Measurements from ENCODE around the gene TNFRSF8. TPM values are rescaled to one million over a fixed set of nuclear protein-coding genes. Genes with fewer than 3 reads are reported as not detected.
A peak's percentile ranks its signal among the peaks of the same experiment; 100 is the strongest.

Gene TNFRSF8
- total RNA-seq, 6 experiments from 2014 or later = 0.07 TPM; not detected in 5

- DNase-seq = no peak
- peaks cover 19% of the 10 kb centered on the region for H3K4me1 Mint-ChIP-seq (ENCODE audit: low read depth)
- TF ChIP-seq, protein P1, sequence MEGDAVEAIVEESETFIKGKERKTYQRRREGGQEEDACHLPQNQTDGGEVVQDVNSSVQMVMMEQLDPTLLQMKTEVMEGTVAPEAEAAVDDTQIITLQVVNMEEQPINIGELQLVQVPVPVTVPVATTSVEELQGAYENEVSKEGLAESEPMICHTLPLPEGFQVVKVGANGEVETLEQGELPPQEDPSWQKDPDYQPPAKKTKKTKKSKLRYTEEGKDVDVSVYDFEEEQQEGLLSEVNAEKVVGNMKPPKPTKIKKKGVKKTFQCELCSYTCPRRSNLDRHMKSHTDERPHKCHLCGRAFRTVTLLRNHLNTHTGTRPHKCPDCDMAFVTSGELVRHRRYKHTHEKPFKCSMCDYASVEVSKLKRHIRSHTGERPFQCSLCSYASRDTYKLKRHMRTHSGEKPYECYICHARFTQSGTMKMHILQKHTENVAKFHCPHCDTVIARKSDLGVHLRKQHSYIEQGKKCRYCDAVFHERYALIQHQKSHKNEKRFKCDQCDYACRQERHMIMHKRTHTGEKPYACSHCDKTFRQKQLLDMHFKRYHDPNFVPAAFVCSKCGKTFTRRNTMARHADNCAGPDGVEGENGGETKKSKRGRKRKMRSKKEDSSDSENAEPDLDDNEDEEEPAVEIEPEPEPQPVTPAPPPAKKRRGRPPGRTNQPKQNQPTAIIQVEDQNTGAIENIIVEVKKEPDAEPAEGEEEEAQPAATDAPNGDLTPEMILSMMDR (IDR thresholded peaks at IDR 0.05) = no peak
- no peak overlapping the region for H3K27ac Mint-ChIP-seq
- peaks cover 24% of the 10 kb centered on the region for H3K27me3 Mint-ChIP-seq (ENCODE audit: insufficient read depth)
- no peaks in the 10 kb centered on the region for H3K9me3 Mint-ChIP-seq
- no peaks in the 10 kb centered on the region for H3K36me3 Mint-ChIP-seq (ENCODE audit: low read depth)
- no peak overlapping the region for H3K4me3 Mint-ChIP-seq
Observed at GRCh38 chr1:12128120-12128519, 65.0 kb downstream of the TNFRSF8 start.

DNA sequence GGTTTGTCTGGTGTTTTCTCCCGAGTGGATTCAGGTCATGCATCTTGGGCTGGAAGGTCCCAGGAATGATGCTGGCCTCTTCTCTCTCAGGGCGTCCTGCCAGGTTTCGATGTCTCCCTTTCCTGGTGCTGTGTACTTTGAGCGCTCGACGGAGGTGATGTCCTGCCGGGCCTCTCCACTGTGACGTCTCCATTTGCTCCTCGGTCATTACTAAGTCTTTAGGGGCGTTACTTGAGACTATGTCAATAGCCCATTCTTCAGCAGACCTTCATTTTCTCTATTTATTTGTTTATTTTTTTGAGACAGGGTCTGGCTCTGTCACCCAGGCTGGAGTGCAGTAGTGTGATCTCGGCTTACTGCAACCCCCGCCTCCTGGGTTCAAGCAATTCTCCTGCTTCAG is 66.5 kb downstream of the TNFRSF8 start:
- H3K27me3 Mint-ChIP-seq (ENCODE audit: insufficient read depth) = peaks cover 21% of the 10 kb centered on the region
- H3K4me3 Mint-ChIP-seq = no peak overlapping the region
- peaks cover 22% of the 10 kb centered on the region for H3K4me1 Mint-ChIP-seq (ENCODE audit: low read depth)
- no peak for DNase-seq
- TF ChIP-seq, protein P1 (IDR thresholded peaks at IDR 0.05) = no peak
- H3K27ac Mint-ChIP-seq = no peak overlapping the region
- H3K9me3 Mint-ChIP-seq = no peaks in the 10 kb centered on the region
- no peaks in the 10 kb centered on the region for H3K36me3 Mint-ChIP-seq (ENCODE audit: low read depth)

DNA sequence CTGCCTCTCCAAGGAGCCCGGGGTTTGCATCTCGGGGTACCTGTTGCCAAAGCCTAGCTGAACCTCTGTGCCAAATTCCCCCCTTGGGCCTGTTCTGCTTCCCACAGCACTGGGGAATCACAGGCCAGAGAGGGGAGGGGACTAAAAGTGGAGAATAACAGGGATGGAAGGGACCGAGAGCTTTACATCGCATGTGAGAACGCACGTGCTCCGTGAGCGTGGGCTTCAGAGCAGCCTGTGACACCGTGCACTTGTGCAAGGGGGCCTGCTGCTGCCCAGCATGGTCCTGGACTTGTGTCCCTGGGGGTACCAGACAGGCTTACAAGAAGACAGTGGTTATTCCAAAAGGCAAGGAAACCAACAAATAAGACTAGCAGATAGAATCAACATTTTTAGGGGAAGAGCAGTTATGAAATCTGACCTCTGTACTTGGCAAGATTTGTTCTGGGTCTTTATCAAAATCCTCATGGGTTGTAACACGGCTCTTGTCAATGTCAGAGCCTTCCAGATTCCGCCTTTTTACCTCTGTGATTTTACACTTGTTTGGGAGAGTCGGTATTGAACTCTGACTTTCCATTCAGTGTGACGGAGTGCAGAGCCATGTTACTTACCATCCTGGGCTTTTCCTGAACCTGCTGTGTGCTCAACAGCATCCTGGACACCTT is 67.5 kb downstream of the TNFRSF8 start:
- no peak overlapping the region for H3K4me3 Mint-ChIP-seq
- no peak overlapping the region for H3K27ac Mint-ChIP-seq
- no peaks in the 10 kb centered on the region for H3K36me3 Mint-ChIP-seq (ENCODE audit: low read depth)
- TF ChIP-seq, protein P1 (IDR thresholded peaks at IDR 0.05) = no peak
- no peaks in the 10 kb centered on the region for H3K9me3 Mint-ChIP-seq
- H3K27me3 Mint-ChIP-seq (ENCODE audit: insufficient read depth) = peaks cover 19% of the 10 kb centered on the region
- DNase-seq = no peak
- peaks cover 18% of the 10 kb centered on the region for H3K4me1 Mint-ChIP-seq (ENCODE audit: low read depth)

GRCh38 chr1:12132078-12132477 is 69.0 kb downstream of the TNFRSF8 start:
- peak; percentile 86 for DNase-seq
- Mint-ChIP-seq H3K27me3 (ENCODE audit: insufficient read depth) (peaks cover 14% of the 10 kb centered on the region), H3K4me3 (peak overlapping the region; percentile 41; the same call in 1 of the 2 replicates), H3K27ac (peak overlapping the region; percentile 85), H3K36me3 (ENCODE audit: low read depth) (no peaks in the 10 kb centered on the region), H3K4me1 (ENCODE audit: low read depth) (peaks cover 18% of the 10 kb centered on the region), H3K9me3 (no peaks in the 10 kb centered on the region)
- TF ChIP-seq, protein P1 (IDR thresholded peaks at IDR 0.05) = no peak

DNA sequence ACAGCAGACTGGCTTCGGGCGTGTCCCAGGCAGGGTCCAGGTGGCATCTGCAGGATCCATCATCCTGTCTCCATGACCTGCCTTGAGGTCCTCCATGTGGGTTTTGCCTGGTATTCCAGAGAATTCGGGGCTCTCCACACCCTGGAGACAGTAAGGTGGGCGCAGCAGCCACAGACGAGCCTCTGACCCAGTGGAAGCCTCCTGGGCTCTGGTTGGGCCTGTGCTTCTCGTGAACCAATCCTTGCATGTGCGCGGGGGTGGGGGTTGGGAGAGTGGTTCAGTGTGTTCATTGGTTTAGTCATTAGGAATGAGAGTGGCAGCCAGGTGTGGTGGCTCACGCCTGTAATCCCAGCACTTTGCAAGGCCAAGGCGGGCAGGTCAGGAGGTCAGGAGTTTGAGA is 71.6 kb downstream of the TNFRSF8 start:
- H3K27me3 Mint-ChIP-seq (ENCODE audit: insufficient read depth) = peaks cover 6% of the 10 kb centered on the region; the same call in 1 of the 2 replicates
- no peaks in the 10 kb centered on the region for H3K36me3 Mint-ChIP-seq (ENCODE audit: low read depth)
- H3K4me1 Mint-ChIP-seq (ENCODE audit: low read depth) = peaks cover 18% of the 10 kb centered on the region
- no peak overlapping the region for H3K4me3 Mint-ChIP-seq
- no peaks in the 10 kb centered on the region for H3K9me3 Mint-ChIP-seq
- TF ChIP-seq, protein P1 (IDR thresholded peaks at IDR 0.05) = no peak
- H3K27ac Mint-ChIP-seq = no peak overlapping the region
- no peak for DNase-seq

Data from HFFc6 (cell line).